ENCODE data around the gene ADGRA3.

DNA sequence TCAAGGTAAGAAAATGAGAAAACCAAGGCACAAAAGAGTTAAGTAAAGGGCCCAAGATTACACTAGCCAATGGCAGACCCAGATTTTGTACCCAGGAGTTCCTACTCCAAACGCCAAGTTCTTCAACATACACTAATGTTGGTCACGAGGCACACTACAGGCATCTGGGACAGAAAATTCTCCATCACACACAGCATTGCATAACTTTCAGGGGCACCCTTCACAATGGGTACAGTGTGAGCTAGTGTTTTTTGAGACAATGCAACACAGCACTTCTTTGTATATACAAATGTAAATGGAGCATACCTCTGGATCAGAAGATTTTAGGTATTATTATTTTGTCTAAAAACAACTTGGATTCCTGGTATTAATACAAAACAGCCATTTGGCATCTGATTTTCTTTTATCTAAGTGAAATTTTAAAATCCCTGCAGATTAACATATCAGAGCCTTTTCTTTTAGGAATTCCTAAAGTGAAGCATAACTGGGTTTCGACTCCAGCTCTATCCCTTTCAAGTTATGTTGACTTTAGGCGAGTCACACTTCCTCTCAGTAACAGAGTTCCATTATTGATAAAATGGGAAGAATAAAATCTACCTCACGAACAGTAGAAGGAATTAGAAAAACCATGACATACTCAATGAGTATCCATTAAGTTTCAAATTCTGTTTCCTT, 41.1 kb downstream of the ADGRA3 start:
- TF ChIP-seq, protein P1, sequence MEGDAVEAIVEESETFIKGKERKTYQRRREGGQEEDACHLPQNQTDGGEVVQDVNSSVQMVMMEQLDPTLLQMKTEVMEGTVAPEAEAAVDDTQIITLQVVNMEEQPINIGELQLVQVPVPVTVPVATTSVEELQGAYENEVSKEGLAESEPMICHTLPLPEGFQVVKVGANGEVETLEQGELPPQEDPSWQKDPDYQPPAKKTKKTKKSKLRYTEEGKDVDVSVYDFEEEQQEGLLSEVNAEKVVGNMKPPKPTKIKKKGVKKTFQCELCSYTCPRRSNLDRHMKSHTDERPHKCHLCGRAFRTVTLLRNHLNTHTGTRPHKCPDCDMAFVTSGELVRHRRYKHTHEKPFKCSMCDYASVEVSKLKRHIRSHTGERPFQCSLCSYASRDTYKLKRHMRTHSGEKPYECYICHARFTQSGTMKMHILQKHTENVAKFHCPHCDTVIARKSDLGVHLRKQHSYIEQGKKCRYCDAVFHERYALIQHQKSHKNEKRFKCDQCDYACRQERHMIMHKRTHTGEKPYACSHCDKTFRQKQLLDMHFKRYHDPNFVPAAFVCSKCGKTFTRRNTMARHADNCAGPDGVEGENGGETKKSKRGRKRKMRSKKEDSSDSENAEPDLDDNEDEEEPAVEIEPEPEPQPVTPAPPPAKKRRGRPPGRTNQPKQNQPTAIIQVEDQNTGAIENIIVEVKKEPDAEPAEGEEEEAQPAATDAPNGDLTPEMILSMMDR (IDR thresholded peaks at IDR 0.05), result no peak
- TF ChIP-seq POLR2A (IDR thresholded peaks at IDR 0.05) (no peak), POLR2AphosphoS5 (IDR thresholded peaks at IDR 0.05) (no peak), EP300 (IDR thresholded peaks at IDR 0.05) (no peak)
